Kidney capillary endothelial cell (primary cell): Measurements from ENCODE around the gene DMBT1.

ENCODE experiments used
- DNase-seq: peaks from one replicate; pipeline ENCODE4 v3.0.0-alpha.2; 2018; ENCODE audit warnings: low spot score

DMBT1 gene

DNA sequence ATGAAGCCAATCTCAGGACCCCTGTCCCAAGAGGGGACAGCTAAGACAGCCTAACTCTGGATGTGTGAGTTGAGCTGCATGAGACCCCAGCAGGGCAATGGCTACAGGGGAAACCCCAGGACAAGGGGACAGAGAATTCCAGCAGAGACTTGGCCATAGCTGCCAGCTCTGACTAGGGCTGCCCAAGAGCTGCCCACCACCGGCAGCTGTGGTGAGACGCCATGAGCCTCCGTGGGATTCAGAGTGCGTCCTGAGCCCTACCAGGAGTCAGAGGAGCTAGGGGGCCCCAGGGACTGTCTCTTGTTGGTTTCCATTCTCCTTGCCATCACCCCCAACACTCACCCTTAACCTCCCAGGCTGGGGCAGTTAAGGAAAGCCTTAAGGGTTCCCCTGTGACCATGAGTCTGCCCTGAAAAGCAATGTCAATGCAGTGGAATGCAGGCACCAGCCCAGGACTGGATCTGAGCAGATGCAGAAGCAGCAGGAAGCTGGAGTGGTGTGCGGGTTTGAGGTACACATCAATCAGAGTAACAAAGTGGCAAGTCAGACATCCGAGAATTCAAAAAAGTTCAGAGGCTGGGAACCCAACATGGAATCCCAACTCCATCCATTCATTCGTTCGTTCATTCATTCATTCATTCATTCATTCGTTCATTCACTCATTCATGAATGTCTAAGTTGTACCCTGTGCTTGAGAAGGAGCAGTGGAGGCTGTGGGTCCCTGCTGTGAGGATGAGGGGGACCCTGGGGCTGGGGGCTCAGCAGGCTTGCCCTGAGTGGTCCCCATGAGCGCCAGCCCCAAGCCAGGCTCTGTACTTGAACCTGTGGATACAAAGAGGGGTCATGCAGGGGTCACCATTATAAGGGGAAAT is 86.2 kb downstream of the DMBT1 start:
- no peak for DNase-seq

DNA sequence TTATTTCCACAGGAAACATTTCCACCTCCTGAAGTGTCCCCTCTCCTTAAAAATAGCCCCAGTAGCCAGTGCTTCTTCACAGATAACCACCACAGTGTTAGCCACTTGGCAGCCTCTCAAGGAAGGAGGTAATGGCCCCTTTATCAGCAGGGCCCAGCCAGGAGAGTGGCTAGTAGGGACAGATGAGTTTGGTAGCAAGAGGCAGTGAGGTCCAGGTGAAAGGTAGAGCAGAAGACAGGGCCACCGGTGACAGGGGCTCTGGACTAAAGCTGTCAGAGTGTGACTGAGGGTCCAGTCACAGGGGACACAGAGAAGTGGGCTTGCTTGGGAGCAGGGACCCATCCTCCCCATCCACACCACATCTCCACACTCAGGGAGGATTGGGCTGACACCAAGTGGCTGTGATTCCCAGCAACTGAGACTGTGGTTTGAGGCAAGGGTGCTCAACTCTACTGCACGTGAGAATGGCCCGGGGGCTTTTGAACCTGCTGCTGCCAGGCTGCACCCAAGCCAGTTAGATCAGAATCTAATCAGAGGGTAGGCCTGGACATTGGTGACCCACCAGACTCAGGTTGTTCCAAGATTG is 86.9 kb downstream of the DMBT1 start:
- no peak for DNase-seq

GRCh38 chr10:122648599-122649428 is 88.3 kb downstream of the DMBT1 start:
- DNase-seq, result peak; percentile 42

DNA sequence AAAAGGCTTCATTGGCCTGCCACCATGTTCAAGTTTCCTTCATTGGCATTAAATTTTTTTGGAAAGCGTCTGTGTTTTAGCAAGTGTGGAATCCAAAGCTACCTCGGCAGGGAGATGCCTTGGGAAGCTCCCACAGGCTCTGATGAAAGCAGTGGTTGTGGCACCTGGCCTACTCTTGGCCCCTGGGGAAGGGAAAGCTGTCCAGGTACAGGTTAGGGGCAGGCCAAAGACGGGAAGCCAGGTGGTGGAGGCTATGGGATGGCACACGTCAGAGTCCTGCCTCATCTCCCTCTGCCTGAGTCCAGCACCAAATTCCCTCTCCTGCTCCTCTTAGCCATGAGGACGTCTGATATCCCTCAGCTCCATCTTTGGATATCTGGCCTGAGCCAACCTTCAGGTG is 89.3 kb downstream of the DMBT1 start:
- no peak for DNase-seq

GRCh38 chr10:122650331-122650730 is 89.8 kb downstream of the DMBT1 start:
- DNase-seq, result no peak

DNA sequence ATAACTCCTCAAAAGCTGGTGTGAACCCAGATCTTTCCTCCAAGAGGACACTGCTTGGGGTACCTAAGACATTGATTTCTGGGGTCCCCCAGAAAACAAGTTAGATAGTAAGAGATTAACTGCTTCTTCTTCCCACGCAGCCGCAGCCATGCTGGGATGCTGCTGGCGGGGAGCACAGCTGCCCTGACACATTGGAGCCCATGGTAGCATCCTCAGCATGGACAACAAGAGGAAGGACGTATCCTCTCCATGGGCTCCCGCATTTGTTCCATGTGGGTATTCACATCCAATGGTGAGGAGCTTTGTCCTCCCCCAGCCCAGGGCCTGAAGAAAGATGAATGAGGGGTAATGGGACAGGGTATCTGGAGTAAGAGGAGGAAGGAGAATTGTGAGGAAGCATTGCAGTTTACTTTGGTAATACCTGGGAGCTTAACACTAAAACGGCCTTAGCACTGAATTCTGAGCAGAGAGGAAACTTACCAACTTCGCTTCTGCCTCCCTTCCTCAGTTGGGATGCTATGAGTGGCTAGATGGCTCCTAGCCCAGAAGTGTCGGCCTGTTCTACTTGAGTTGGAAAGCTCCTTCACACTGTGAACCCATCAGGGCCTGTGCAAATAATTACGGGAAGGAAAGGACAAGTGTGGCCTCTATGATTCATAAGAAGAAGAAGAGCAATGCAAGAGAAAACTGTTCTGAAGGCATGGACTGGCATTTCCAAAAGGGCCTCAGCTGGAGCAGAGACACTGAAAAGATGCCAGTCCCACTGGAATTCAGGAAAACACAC is 95.2 kb downstream of the DMBT1 start:
- DNase-seq, result no peak

- no peak for DNase-seq
Measured at GRCh38 chr10:122656308-122656705, 95.8 kb downstream of the DMBT1 start.

GRCh38 chr10:122656741-122657140 is 96.2 kb downstream of the DMBT1 start:
- no peak for DNase-seq

- DNase-seq, result no peak
Measured at GRCh38 chr10:122657255-122657654, 96.7 kb downstream of the DMBT1 start.

DNA sequence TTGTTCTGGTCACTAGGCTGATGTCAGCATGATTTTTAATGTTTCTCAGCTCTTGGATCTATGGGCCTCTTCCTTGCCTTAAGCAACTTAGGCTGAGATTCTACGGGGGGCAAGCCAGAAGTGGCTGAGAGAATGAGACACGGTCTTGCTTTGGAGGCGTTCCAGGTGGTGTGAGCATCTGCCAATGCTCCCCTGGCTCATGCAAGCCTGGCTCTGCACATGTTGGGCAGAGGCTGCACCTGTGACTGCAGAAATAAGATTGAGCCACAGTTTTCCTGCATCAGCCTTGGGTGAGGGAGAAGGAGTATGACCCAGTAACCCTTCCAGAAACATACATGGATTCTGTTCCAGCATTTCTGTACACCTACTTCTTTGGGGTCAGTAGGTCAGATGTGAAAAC is 97.2 kb downstream of the DMBT1 start:
- DNase-seq, result no peak

- DNase-seq, result no peak
Measured at GRCh38 chr10:122658356-122659049, 97.9 kb downstream of the DMBT1 start.

GRCh38 chr10:122659126-122659525 is 98.6 kb downstream of the DMBT1 start:
- no peak for DNase-seq

GRCh38 chr10:122659651-122660050 is 99.1 kb downstream of the DMBT1 start:
- no peak for DNase-seq

DNA sequence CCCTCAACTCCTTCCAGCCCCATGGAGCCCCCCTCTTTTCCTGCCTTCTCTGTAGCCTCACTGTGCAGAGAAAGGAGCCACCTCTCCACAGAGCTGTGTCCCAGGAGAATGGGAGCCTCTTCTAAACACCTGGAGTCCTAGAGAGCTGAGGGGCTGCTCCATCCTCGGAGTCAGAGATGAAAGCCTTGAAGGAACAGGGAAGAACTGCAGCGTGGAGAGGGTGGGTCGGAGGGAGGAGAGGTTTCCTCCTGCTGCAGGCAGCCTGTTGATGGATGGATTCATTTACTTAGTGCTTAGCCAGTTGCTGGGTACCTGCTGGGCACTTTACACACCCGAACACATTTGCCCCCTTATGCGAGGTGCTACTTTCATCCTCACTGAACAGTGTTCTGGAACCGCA is 100.1 kb downstream of the DMBT1 start:
- no peak for DNase-seq

DNA sequence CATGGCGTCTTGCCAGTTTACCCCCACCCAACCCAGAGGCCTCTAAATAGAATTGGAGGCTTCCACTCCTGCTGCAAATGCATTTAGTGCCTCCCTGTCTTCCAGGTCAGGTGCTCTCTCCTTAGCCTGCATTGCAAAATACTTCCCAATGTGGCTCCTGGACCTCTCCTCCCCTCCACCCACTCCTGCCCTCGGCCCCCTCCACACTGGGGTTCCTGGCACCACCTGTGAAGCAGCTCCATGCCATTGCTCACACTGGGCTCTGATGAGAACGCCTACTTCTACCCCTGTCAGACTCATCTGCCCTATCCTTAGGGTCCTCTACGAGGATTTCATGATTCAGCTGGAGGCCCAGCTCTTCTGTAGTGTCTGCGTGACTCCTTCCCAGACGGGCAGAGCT is 101.7 kb downstream of the DMBT1 start:
- no peak for DNase-seq

- no peak for DNase-seq
Measured at GRCh38 chr10:122663516-122664130, 103.1 kb downstream of the DMBT1 start.

GRCh38 chr10:122664501-122664900 is 103.9 kb downstream of the DMBT1 start:
- no peak for DNase-seq

DNA sequence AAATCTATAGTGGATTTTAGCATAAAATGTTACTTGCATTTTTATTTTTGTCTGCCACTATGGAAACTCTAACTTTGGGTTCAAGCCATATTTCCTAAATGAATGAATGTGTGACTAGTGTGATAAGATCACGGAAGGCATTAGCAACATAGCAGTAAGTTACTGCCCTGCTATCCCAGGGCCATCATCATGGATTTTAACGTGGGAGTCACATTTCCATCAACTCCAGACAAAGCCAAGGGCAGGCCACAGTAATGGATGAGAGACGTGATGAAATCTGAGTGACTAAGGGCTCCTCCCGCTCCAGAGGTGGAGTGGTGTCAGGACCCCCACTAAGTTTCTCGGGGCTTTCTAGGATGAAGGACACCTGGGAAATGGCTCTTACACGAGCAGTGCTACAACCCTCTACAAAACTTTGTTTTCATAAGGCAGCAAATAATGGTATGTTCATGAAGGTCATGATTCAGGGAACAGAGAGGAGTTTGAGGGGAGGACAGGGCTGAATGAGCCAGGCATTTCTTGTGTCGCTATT is 104.8 kb downstream of the DMBT1 start:
- DNase-seq, result no peak

GRCh38 chr10:122665946-122666345 is 105.4 kb downstream of the DMBT1 start:
- no peak for DNase-seq

GRCh38 chr10:122669045-122669444 is 108.5 kb downstream of the DMBT1 start:
- no peak for DNase-seq

- no peak for DNase-seq
Measured at GRCh38 chr10:122669842-122670241, 109.3 kb downstream of the DMBT1 start.
